ENCODE data around the gene PLEKHJ1.

GRCh38 chr19:2212861-2213711 lies 23.0 kb downstream of the PLEKHJ1 start:
- TF ChIP-seq CTCF (IDR thresholded peaks at IDR 0.05) (no peak), POLR2A (IDR thresholded peaks at IDR 0.05) (peak; percentile 18 to 60)
